HEK293 (cell line): ENCODE measurements around the gene CEP350.

Experiments used
- ELK4 ChIP-seq: IDR thresholded peaks from 2 replicates; pipeline ENCODE4 v1.6.1; 2011; ENCODE audit warnings: mild to moderate bottlenecking, low read depth, low read length, borderline replicate concordance
- KLF10 ChIP-seq: fragments of 450-650 bp; IDR thresholded peaks from 2 replicates; pipeline ENCODE4 v1.5.1; 2018; ENCODE audit warnings: missing biosample characterization, mild to moderate bottlenecking, missing genetic modification characterization
- KLF8 ChIP-seq: fragments of 450-650 bp; formaldehyde crosslinking; IDR thresholded peaks from 2 replicates; pipeline ENCODE4 v1.5.1; 2016; ENCODE audit warnings: missing biosample characterization, missing genetic modification characterization
- TRIM28 ChIP-seq: IDR thresholded peaks from 2 replicates; pipeline ENCODE4 v1.6.1; 2011; ENCODE audit warnings: low read length, control low read depth, borderline replicate concordance
- ZBTB20 ChIP-seq: fragments of 450-650 bp; formaldehyde crosslinking; IDR thresholded peaks from 2 replicates; pipeline ENCODE4 v1.5.1; 2016; ENCODE audit warnings: missing biosample characterization, missing genetic modification characterization
- ZFP3 ChIP-seq: fragments of 450-650 bp; formaldehyde crosslinking; IDR thresholded peaks from 2 replicates; pipeline ENCODE4 v1.5.1; 2016; ENCODE audit warnings: low read depth, missing biosample characterization, missing genetic modification characterization
- ZNF121 ChIP-seq: fragments of 450-650 bp; formaldehyde crosslinking; IDR thresholded peaks from 2 replicates; pipeline ENCODE4 v1.5.1; 2016; ENCODE audit warnings: missing biosample characterization, missing genetic modification characterization
- ZNF274 ChIP-seq, 2 experiments: fragments of 200-500 bp in 1 of 2; fragments of 450-650 bp in 1 of 2; sonication (Bioruptor generic) in 1 of 2; formaldehyde crosslinking in 1 of 2; IDR thresholded peaks; 2 replicates each; pipeline versions ENCODE4 v1.5.1 to v1.6.1; 2014 to 2016; ENCODE audit warnings: borderline replicate concordance in 1 of 2, inconsistent platforms in 1 of 2, low read length in 1 of 2, missing biosample characterization in 1 of 2, missing genetic modification characterization in 1 of 2
- ZNF391 ChIP-seq: fragments of 450-650 bp; formaldehyde crosslinking; IDR thresholded peaks from 2 replicates; pipeline ENCODE4 v1.5.1; 2016; ENCODE audit warnings: low read depth, missing biosample characterization, missing genetic modification characterization, borderline replicate concordance
- ZNF394 ChIP-seq: fragments of 450-650 bp; formaldehyde crosslinking; IDR thresholded peaks from 2 replicates; pipeline ENCODE4 v1.5.1; 2016; ENCODE audit warnings: missing biosample characterization, missing genetic modification characterization, mild to moderate bottlenecking, moderate library complexity, borderline replicate concordance
- ZNF433 ChIP-seq: fragments of 450-650 bp; formaldehyde crosslinking; IDR thresholded peaks from 2 replicates; pipeline ENCODE4 v1.5.1; 2016; ENCODE audit warnings: missing biosample characterization, missing genetic modification characterization, low read depth
- ZNF518A ChIP-seq: fragments of 450-650 bp; formaldehyde crosslinking; conservative IDR thresholded peaks from 2 replicates; pipeline ENCODE4 v1.5.1; 2016; ENCODE audit warnings: low read depth, missing biosample characterization, missing genetic modification characterization
- ZNF558 ChIP-seq: fragments of 450-650 bp; formaldehyde crosslinking; IDR thresholded peaks from 2 replicates; pipeline ENCODE4 v1.5.1; 2016; ENCODE audit warnings: missing biosample characterization, missing genetic modification characterization
- ZNF561 ChIP-seq: fragments of 450-650 bp; IDR thresholded peaks from 2 replicates; pipeline ENCODE4 v1.5.1; 2018; ENCODE audit warnings: missing biosample characterization, missing genetic modification characterization, borderline replicate concordance
- ZNF791 ChIP-seq: fragments of 450-650 bp; formaldehyde crosslinking; IDR thresholded peaks from 2 replicates; pipeline ENCODE4 v1.5.1; 2016; ENCODE audit warnings: missing biosample characterization, missing genetic modification characterization
- ZNF837 ChIP-seq: fragments of 450-650 bp; formaldehyde crosslinking; IDR thresholded peaks from 2 replicates; pipeline ENCODE4 v1.5.1; 2016; ENCODE audit warnings: missing biosample characterization, missing genetic modification characterization
- TF ChIP-seq, protein P1 (sequence below): fragments of 450-650 bp; formaldehyde crosslinking; conservative IDR thresholded peaks from 2 replicates; pipeline ENCODE4 v1.5.1; 2016; ENCODE audit warnings: low read depth, missing biosample characterization, missing genetic modification characterization
- TF ChIP-seq, protein P2 (sequence below): fragments of 450-650 bp; IDR thresholded peaks from 2 replicates; pipeline ENCODE4 v1.5.1; 2018; ENCODE audit warnings: missing biosample characterization, mild to moderate bottlenecking, missing genetic modification characterization
- TF ChIP-seq, protein P3 (sequence below): fragments of 450-650 bp; formaldehyde crosslinking; IDR thresholded peaks from 2 replicates; pipeline ENCODE4 v1.5.1; 2016; ENCODE audit warnings: missing biosample characterization, missing genetic modification characterization
- TF ChIP-seq, protein P4 (sequence below): fragments of 450-650 bp; formaldehyde crosslinking; IDR thresholded peaks from 2 replicates; pipeline ENCODE4 v1.5.1; 2016; ENCODE audit warnings: missing biosample characterization, missing genetic modification characterization
- TF ChIP-seq, protein P5 (sequence below): fragments of 450-650 bp; formaldehyde crosslinking; IDR thresholded peaks from 2 replicates; pipeline ENCODE4 v1.5.1; 2016; ENCODE audit warnings: missing biosample characterization, missing genetic modification characterization

CEP350 gene

GRCh38 chr1:179938752-179939151, 15.9 kb upstream of the CEP350 start (continued):
- TF ChIP-seq, protein P1, sequence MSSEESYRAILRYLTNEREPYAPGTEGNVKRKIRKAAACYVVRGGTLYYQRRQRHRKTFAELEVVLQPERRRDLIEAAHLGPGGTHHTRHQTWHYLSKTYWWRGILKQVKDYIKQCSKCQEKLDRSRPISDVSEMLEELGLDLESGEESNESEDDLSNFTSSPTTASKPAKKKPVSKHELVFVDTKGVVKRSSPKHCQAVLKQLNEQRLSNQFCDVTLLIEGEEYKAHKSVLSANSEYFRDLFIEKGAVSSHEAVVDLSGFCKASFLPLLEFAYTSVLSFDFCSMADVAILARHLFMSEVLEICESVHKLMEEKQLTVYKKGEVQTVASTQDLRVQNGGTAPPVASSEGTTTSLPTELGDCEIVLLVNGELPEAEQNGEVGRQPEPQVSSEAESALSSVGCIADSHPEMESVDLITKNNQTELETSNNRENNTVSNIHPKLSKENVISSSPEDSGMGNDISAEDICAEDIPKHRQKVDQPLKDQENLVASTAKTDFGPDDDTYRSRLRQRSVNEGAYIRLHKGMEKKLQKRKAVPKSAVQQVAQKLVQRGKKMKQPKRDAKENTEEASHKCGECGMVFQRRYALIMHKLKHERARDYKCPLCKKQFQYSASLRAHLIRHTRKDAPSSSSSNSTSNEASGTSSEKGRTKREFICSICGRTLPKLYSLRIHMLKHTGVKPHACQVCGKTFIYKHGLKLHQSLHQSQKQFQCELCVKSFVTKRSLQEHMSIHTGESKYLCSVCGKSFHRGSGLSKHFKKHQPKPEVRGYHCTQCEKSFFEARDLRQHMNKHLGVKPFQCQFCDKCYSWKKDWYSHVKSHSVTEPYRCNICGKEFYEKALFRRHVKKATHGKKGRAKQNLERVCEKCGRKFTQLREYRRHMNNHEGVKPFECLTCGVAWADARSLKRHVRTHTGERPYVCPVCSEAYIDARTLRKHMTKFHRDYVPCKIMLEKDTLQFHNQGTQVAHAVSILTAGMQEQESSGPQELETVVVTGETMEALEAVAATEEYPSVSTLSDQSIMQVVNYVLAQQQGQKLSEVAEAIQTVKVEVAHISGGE (tag by site-specific recombination) = no peak
- no peak for TF ChIP-seq ZNF518A (tag by site-specific recombination)
- TF ChIP-seq ZNF791 (tag by site-specific recombination) = no peak
- TF ChIP-seq, protein P2, sequence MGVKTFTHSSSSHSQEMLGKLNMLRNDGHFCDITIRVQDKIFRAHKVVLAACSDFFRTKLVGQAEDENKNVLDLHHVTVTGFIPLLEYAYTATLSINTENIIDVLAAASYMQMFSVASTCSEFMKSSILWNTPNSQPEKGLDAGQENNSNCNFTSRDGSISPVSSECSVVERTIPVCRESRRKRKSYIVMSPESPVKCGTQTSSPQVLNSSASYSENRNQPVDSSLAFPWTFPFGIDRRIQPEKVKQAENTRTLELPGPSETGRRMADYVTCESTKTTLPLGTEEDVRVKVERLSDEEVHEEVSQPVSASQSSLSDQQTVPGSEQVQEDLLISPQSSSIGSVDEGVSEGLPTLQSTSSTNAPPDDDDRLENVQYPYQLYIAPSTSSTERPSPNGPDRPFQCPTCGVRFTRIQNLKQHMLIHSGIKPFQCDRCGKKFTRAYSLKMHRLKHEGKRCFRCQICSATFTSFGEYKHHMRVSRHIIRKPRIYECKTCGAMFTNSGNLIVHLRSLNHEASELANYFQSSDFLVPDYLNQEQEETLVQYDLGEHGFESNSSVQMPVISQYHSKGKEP (tag by site-specific recombination) = peak; percentile 72; the same call in 1 of the 2 replicates
- no peak for TF ChIP-seq ZNF837 (tag by site-specific recombination)
- no peak for TF ChIP-seq ZBTB20 (tag by site-specific recombination)
- TF ChIP-seq ZNF561 (tag by site-specific recombination) = no peak
- TF ChIP-seq ELK4 = no peak
- TF ChIP-seq ZNF274 (IDR thresholded peaks at IDR 0.05; ENCODE audit: low read length) = no peak
- no peak for TF ChIP-seq ZNF274 (tag by site-specific recombination; IDR thresholded peaks at IDR 0.05; ENCODE audit: borderline replicate concordance)
- 0 out of 2 replicates have a peak, but pooled peaks have one; percentile 10 for TF ChIP-seq TRIM28
- TF ChIP-seq ZNF433 (tag by site-specific recombination) = no peak
- TF ChIP-seq ZNF394 (tag by site-specific recombination) = no peak
- TF ChIP-seq ZFP3 (tag by site-specific recombination) = no peak
- TF ChIP-seq, protein P3, sequence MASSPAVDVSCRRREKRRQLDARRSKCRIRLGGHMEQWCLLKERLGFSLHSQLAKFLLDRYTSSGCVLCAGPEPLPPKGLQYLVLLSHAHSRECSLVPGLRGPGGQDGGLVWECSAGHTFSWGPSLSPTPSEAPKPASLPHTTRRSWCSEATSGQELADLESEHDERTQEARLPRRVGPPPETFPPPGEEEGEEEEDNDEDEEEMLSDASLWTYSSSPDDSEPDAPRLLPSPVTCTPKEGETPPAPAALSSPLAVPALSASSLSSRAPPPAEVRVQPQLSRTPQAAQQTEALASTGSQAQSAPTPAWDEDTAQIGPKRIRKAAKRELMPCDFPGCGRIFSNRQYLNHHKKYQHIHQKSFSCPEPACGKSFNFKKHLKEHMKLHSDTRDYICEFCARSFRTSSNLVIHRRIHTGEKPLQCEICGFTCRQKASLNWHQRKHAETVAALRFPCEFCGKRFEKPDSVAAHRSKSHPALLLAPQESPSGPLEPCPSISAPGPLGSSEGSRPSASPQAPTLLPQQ (tag by site-specific recombination) = 0 out of 2 replicates have a peak, but pooled peaks have one; percentile 45
- no peak for TF ChIP-seq ZNF558 (tag by site-specific recombination)
- no peak for TF ChIP-seq KLF10 (tag by site-specific recombination)
- TF ChIP-seq ZNF391 = no peak
- peak; percentile 64; the same call in 1 of the 2 replicates for TF ChIP-seq KLF8 (tag by site-specific recombination)
- TF ChIP-seq, protein P4, sequence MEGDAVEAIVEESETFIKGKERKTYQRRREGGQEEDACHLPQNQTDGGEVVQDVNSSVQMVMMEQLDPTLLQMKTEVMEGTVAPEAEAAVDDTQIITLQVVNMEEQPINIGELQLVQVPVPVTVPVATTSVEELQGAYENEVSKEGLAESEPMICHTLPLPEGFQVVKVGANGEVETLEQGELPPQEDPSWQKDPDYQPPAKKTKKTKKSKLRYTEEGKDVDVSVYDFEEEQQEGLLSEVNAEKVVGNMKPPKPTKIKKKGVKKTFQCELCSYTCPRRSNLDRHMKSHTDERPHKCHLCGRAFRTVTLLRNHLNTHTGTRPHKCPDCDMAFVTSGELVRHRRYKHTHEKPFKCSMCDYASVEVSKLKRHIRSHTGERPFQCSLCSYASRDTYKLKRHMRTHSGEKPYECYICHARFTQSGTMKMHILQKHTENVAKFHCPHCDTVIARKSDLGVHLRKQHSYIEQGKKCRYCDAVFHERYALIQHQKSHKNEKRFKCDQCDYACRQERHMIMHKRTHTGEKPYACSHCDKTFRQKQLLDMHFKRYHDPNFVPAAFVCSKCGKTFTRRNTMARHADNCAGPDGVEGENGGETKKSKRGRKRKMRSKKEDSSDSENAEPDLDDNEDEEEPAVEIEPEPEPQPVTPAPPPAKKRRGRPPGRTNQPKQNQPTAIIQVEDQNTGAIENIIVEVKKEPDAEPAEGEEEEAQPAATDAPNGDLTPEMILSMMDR (tag by site-specific recombination) = no peak
- TF ChIP-seq ZNF121 (tag by site-specific recombination) = no peak
- TF ChIP-seq, protein P5, sequence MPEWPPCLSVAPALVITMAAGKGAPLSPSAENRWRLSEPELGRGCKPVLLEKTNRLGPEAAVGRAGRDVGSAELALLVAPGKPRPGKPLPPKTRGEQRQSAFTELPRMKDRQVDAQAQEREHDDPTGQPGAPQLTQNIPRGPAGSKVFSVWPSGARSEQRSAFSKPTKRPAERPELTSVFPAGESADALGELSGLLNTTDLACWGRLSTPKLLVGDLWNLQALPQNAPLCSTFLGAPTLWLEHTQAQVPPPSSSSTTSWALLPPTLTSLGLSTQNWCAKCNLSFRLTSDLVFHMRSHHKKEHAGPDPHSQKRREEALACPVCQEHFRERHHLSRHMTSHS = no peak
